Activated effector memory CD4-positive, alpha-beta T cell treated with anti-CD3 and anti-CD28 coated beads, Interleukin-2, amount 50 U/mL, for 16 hours (primary cell): ENCODE results near the gene BMP7.
"Not testable (repeated sequence)": the region's sequence is repeated elsewhere in the genome, so short reads cannot be mapped to it uniquely, and the experiment has no call there.

Experiments used
- DNase-seq: peaks from one replicate; pipeline ENCODE4 v3.0.0-alpha.2; 2020

The BMP7 gene

DNA sequence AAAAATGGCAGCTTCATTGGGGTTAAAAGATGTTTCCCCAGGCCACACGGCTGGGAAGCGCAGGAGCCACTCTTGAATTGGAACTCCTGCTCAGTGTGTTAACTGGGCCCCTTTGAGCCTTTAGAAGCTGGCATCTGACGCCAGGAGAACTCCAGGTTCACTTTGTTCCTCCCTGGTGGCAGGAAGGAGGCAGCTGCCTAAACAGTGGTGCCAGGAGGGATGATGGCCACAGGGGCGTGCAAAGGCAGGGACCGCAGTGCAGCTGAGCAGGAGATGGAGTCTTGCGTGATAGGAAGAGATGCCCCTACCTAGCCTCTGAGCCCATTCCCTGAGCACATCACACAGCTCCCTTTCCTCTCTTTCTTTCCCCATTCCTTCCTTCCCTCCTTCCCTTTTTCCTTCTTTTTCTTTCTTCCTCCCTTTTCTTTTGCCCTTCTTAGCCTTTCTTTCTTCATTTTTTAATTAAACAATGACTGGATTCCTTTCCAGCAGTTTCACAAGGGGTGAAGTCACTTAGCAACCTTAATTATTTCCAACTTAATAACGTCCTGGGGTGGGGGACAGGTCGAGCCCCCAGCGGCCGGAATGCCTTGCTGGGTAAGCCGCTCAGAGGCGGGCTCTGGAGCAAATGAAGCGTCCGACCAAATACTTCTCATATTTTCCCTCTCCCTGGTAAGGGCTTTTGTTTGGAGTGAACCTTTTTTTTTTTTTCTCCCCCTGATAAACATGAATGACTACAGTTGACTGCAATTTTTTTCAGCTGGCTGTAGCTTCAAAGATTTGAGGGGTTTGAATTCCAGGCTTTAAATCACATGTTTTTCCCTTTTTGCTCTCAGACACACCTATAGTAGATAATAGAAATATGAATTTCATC is 20.8 kb upstream of the BMP7 start:
- DNase-seq: no peak

DNA sequence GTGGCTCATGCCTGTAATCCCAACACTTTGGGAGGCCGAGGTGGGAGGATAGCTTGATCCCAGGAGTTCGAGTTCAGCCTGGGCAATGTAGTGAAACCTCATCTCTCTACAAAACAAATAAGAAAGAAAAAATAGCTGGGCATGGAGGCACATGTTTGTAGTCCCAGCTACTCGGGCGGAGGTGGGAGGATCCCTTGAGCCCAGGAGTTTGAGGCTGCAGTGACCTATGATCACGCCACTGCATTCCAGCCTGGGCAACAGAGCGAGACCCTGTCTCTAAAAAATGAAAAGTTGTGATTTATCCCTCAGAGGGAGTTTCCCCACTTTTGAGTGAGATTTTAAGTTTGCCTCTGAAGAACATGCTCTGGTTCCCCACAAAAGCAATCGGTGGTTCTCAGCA is 17.4 kb upstream of the BMP7 start:
- no peak for DNase-seq

DNA sequence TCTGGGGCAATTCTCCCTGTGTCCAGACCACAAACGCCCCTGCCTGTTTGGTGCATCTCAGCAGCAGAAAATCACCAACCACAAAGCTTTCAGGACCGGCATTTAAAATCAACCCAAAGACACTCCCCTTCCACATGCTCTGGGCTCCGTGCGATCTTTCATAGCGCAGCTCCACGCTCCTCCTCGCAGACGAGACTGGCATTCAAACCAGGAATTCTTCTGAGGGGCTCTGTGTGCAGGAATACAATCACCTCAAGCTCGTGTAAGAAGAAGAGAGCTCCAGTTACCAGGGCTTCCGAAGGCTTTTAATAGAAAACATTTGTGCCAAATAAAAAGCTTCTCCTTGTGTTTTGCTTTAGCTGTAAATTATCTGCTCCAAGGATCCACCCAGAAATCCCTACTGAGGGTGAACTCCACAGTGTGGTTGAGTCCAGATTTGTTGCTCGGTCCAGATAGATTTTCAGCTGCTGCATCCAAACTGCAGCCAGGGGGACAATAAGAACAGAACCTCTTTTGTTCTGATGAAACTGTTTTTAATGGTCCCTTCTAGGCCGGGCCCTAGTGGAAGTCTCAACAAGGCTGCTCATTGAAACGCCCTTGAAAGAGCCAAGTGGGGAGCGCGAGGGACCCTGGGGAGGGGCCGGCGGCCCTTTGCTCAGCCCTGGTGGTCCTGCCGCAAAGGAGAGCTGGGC is 16.4 kb upstream of the BMP7 start:
- no peak for DNase-seq

DNA sequence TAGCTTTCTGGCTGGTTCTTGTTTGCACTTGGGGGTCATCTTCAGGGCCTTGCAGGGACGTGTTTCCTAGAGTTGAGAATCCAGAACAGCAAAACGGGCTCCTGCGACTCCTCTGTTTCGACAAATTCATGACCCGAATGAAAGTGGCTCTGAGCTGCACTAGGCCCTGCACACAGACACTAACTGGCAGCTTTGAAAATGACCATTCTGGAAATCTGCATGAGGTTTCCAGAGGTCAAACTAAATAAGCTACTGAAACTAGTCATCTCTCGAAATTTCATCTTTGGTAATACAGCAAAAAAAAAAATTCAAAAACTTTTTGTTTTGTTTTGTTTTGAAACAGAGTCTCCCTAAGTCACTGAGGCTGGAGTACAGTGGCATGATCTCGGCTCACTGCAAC is 15.5 kb upstream of the BMP7 start:
- no peak for DNase-seq

DNA sequence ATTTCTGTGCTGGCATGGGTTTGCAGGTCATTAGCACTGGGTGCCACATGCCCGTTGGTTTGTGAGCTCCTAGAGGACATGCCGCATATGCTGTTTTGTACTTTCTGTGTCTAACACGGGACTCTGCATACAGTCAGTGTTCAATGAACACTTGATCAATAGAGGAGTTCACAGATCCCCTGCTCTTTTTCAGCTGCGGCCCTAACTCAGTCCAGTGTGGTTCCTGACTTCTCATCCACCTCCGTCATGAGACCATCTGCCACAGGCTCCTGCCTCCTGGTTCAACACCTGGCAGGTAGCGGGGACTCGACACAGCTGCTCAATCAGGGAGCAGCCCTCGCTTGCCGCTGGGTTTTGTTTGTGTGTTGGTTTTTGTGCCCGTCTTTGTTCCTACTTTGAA is 13.8 kb upstream of the BMP7 start:
- no peak for DNase-seq

DNA sequence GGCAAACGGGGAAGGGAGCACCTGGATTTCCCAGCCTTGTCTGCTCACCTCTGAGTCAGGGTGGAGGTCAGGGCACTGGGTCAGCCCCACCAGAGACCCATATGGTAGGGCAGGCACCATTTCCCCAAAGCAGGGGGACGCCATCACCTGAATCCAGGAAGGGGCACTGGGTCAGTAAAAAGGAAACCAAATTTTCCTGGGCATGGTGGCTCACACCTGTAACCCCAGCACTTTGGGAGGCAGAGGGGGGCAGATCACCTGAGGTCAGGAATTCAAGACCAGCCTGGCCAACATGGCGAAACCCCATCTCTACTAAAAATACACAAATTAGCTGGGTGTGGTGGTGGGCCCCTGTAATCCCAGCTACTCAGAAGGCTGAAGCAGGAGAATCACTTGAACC is 13.1 kb upstream of the BMP7 start:
- DNase-seq: not testable (repeated sequence)

DNA sequence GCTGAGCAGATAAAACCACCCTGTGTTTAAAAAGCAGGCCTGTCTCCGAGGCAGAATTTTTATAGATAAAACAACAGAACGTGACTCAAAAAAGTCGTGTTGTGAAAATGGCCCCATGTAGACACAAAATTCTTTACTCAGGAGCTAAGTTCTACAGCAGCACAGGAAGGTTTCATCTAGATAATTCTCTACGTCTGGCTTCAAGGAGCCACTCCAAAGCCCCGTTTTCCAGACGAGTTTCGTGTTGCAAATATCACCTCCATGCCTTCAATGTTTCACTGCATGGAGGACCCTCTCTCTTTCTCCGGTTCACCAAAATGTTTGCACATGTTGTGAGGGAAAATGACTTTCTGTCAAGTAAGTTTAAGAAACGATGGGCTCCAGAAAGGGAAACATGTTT is 12.0 kb upstream of the BMP7 start:
- DNase-seq: no peak

DNA sequence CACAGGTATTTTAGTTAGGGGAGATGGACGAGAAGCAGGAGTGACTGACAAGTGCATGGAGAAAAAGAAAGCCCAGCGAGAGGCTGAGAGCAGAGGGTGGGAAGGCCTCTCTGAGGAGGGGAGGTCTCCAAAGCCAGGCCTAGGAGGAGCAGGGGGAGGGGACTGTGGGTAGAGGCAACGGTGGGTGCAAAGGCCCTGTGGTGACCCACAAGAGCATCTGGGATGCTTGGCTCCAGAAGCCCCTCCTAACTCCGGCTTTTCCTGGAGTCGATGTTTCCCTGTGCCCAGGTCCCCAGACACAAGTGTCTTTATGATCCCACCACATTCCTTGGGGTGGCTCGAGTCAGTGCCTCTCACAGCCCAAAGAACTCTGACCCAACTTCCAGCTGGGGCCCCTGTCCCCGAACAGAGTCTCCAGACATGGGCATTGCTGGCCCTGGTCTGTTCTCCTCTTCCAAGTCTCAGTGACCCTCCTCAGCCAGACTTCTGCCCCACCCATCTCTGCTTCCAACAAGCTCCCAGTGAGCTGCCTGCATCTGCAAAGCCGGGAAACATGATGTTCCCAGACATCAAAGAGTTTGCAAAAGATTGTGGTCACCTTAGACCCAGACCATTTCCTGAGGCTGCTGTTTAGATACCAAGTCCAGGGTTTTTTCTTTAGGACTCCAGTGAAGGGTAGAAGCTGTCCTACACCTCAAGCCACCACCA is 11.1 kb upstream of the BMP7 start:
- DNase-seq: no peak

DNA sequence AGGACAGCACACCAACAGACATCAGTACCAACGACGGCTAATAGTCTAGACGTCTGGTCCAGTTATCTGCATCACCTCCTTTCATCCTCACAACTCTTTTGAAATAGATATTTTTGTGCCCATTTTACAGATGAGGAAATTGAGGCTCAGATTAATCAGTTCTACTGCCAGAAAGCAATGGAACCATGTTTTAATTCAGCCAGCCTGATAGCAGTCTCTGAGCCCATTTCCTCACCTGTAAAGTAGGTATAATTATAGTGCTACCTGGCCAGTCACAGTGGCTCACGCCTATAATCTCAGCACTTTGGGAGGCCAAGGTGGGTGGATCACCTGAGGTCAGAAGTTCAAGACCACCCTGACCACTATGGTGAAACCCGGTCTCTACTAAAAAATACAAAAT is 9.8 kb upstream of the BMP7 start:
- DNase-seq: no peak

DNA sequence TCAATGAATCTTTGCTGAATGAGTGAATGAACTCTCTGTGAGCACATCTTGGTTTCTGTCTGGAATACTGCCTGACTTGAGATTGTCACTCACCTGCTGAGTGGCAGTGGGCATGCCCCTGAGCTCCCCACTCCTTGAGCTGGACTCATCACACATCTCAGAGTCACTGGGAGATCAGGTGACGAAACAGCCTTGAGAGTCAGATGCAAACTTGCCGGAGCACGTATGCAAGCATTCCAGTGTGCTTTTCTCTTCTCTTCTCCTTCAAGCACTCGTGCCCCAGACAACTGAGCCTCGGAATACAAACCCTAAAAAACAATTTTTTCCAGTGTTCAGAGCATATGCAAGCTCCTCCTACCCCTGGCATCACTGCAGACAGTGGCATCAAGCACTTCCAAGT is 9.4 kb upstream of the BMP7 start:
- DNase-seq: no peak

DNA sequence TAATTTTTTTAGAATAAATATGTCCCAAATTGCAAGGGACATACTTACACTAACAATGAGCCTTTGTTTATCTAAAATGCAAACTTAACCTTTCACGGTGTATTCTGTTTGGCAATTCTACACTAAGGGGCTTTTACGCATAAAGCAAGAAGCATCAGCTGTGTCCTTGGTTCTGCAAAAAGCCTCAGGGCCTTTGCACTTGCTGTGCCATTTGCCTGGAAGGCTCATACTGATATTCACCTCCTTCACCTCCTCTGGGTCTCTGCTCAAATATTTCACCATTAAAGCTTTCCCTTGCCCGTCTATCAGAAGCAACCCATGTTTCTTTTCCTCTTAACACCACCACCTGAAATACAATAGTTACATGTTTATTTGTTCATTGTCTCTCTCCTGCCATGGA is 8.9 kb upstream of the BMP7 start:
- DNase-seq: no peak

DNA sequence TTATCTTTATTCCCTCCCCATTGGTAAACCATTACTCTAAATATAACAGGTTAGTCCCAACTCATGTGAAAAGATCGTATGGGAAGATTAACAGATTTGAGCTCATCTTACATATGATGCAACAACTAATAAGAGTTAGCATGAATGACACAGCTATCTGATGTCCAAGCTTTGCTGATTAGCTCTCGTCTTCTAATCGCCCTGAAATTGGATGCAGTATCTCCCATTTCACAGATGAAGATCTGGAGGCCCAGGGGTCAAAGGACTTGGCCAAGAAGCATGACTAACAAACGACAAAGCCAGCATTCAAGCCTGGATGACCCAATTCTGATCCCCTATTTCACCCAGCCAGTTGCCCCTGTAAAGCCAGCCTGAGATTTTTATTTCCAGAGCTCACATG is 8.4 kb upstream of the BMP7 start:
- DNase-seq: no peak

DNA sequence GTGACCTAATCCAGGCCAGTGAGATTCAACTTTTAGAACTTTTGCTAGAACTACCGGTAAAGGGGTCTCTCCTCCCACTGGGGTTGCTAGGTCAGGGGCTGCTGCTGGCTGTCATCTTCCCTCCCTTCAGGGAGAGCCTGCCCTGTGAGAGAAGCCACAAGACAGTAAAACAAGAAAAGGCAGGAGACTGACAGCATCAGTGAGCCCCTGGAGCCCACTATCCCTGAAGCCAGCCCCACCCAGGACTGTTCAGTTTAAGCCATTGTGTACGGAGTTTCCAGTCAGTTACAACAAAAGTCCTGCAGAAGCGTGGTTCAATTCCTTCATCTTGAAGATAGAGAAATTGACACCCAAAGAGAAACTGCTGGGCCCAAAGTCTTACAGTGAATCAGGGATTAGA is 7.9 kb upstream of the BMP7 start:
- DNase-seq: no peak

DNA sequence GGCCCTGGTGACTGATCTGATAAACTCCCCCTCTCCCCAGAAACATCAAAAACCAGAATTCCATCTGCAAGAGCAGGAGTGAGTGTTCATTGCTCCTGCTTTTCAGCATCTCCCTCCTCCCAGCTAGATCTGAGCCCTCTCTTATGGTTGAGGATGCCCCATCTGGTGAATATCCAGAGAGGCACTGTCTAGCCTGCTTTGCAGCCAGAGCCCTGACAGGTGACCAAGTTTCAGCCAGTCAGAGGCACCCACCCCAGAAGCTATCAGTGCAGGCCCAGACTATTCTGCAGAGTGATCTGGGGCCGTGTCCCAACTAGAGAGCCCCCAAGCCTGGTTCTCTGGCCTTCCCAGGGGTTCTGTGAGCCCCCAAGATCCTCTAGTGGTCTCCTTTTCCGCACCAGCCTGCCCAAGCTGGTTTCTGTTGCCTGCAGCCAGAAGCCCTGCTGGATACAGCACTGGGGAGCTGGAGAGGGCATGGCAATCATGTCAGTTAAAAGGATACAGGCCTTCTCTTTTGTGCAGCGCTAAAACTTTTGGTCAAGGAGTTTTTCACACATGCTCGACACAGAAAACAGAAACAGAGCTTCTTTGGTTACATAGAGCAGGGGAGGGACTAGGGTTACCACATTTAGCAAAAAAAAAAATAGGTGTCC is 6.6 kb upstream of the BMP7 start:
- no peak for DNase-seq

DNA sequence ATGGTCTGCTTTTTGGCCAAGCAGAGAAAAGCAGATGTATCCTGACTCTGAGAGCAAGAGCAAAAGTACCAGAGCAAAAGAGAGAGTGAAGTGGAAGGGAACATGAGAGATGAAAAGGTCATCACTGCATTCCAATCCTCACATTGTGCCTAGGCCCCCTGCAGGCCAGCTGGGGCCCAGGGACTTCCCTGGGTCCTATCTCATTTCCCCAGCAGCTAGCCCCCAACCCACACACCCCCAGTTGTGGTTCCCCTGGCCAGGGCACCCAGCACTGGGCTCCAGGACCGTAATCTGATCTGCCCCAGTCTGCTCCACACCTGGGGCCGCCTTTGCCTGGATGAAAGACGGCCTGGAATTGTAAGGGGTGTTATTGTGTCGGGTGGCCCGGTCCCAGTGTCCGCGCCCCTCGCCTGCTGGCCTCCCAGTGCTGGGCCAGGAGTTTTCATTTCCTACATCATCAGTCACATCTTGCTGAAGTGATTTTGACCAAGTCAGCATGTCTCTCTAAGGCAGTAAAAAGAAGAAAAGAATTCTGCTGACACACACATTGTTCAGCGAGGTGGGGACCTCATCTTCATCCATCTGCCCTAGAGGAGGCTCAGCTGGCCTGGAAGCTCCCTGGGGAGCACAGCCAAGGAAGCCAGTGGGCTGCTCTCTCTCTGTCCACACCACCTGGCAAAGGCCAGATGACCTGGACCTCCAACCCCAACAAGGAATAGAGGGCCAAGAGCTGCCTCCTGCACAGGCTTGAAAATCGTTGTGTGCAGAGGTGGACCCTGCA is 4.0 kb upstream of the BMP7 start:
- DNase-seq: no peak

DNA sequence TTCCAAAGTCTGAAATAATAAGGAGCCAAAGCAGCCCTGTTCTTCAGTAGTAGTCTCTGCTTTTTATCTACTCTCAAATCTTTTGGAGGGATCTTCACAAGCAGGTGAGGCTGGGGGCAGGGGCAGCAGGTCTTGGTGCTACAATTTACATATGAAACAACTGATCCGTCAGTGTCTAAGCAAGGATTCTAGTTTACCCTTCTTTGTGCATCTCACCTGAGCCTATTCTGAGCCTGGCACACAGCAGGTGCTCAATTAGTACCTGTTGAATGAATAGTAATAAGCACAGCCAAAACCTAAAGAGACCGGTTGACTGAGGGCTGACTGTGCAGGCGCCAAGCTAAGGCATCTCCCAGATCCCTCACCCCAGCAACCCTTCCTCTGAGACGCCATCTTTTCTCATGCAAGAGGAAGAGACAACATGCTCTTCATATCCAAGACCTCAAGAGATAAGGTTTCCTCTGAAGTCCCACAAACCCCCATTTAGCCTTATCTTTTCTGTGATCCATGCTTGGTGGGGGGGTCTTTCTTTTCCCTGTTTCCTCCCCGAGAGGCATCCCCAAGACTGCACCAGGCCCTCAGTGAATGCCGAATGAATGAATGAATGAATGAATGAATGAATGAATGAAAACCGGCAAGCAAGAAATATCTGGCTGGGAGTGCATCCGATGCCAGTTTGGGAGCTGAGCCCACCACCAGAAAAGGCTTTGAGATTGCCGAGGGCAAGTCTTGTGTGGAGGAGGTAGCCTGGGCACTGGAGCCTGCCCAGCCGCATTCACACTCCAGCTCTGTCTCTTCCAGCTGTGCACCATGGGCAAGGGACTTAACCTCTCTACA is 2.9 kb upstream of the BMP7 start:
- DNase-seq: no peak

DNA sequence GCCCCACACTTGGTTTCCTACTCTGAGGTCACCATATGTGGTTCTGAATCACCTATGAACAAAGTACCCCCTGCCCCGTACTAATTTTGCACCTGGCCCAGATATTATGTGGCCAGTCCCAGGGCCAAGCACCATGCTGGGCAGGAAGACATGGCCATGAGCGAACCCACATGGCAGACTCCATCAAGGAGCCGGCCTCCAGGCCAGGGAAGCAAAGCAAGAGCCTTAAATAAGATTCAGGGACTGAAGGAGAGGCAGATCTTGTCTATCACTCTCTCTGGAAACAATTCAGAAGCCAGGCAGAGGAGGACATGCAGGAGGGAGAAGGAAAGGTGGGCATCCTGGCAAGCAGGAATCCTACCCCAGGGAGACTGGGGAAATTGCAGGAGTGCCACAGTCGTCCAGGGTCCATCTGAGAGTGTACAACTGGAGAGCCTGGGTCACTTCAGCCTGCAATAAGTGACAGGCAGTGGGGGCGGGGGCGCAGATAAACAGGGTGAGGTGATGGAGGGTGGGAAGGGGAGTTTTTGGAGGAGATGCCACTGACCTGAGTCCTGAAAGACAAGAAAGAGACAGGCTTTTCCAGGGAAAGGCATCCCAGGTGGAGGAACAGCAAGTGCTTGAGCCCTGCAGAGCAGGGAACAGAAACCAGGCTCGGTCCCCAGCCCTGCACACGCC is 2.1 kb upstream of the BMP7 start:
- no peak for DNase-seq

DNA sequence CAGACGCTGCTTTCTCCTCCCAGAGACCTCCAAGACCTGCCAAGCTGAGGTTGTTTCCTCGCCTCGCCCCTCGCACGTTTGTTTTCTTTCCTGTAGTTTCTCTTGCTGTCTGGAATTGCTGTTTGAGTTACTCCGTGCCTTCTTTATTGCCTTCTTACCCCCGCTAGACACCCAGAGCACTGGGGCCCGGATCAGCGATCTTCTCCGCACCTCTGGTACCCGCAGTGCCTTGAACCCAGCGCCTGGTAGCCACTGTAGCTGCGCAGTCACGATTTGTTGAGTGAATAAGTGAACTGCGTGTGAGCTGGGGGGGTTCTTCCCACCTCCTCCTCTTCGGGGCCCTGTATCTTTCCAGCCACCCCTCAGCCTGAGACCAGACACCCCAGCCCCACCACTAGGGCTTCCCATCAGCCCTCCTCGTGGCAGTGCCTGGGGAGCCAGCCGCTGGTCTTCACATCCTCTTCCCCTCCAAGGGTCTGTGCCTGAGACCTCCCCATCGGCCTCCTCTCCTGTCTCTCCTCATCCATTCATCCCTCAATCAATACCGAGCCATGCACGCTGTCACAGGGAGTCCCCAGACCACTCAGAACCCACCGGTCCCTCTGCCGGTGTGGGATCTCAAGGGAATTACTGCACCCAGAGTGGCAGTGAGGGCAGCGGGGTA is 849 bp upstream of the BMP7 start:
- no peak for DNase-seq

DNA sequence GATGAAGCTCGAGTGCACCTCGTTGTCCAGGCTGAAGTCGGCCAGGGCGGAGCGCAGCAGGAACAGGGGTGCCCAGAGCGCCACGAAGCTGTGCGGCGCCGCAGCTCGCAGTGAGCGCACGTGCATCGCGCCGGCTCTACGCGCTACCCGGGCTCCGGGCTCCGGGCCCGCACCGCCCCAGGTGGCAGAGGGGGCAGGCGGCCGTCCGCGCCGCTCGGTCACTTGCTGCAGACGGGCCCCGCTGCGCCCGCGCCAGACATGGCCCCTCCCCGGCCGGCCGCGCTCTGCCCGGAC is 497 bp downstream of the BMP7 start:
- no peak for DNase-seq

DNA sequence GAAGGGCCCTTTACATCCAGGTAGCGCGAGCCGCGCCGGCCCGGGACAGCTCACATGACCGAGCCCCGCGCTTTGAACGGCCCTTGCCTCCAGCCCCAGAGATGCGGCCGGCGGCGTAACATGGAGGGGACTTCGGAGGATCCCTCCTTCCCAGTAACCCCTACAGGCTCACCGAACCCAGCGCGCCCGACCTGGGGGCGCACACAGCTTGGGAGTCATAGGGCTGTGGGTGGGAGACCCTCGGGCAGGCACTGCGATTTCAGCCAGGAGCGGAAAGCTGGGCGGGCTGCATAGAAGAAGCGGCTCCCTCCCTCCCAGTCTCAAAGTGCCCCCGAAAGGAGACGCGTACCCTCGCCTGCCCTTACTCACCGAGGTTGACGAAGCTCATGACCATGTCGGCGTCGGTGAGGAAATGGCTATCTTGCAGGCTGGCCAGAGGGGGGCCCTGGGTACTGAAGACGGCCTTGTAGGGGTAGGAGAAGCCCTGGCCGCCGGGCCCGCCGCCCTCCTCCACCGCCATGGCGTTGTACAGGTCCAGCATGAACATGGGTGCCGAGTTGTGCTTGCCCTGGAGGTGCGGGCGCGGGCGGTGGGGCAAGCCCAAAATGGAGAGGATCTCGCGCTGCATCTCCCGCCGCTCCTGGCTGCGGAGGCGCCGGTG is 975 bp downstream of the BMP7 start:
- DNase-seq: no peak
